HEK293 (cell line): ENCODE data around the gene DNAAF9.

Experiments used
- BCL11A ChIP-seq: fragments of 450-650 bp; formaldehyde crosslinking; IDR thresholded peaks from 2 replicates; pipeline ENCODE4 v1.5.1; 2016; ENCODE audit warnings: low read depth, missing biosample characterization, missing genetic modification characterization
- BCL11B ChIP-seq: fragments of 450-650 bp; formaldehyde crosslinking; IDR thresholded peaks from 2 replicates; pipeline ENCODE4 v1.5.1; 2016; ENCODE audit warnings: low read depth, missing biosample characterization, missing genetic modification characterization
- ELK4 ChIP-seq: IDR thresholded peaks from 2 replicates; pipeline ENCODE4 v1.6.1; 2011; ENCODE audit warnings: mild to moderate bottlenecking, low read depth, low read length, borderline replicate concordance
- HIC1 ChIP-seq: fragments of 450-650 bp; formaldehyde crosslinking; IDR thresholded peaks from 2 replicates; pipeline ENCODE4 v1.5.1; 2016; ENCODE audit warnings: missing biosample characterization, missing genetic modification characterization
- HOXC10 ChIP-seq: sonication (generic); formaldehyde crosslinking; IDR thresholded peaks from 2 replicates; pipeline ENCODE4 v1.8.1; 2023; ENCODE audit warnings: mild to moderate bottlenecking, missing genetic modification reagents
- IKZF3 ChIP-seq: fragments of 450-650 bp; IDR thresholded peaks from 2 replicates; pipeline ENCODE4 v1.5.0; 2018; ENCODE audit warnings: missing biosample characterization, mild to moderate bottlenecking, missing genetic modification characterization, moderate library complexity
- KLF9 ChIP-seq: fragments of 450-650 bp; formaldehyde crosslinking; IDR thresholded peaks from 2 replicates; pipeline ENCODE4 v1.5.1; 2016; ENCODE audit warnings: missing biosample characterization, missing genetic modification characterization, low read depth
- PRDM10 ChIP-seq: fragments of 450-650 bp; formaldehyde crosslinking; IDR thresholded peaks from 2 replicates; pipeline ENCODE4 v1.5.1; 2016; ENCODE audit warnings: missing biosample characterization, missing genetic modification characterization
- ZBTB26 ChIP-seq: fragments of 450-650 bp; formaldehyde crosslinking; optimal IDR thresholded peaks from 2 replicates; pipeline ENCODE3; 2016; ENCODE audit warnings: missing biosample characterization, mild to moderate bottlenecking, missing genetic modification characterization
- ZFP41 ChIP-seq: fragments of 450-650 bp; formaldehyde crosslinking; IDR thresholded peaks from 2 replicates; pipeline ENCODE4 v1.5.1; 2016; ENCODE audit warnings: missing biosample characterization, missing genetic modification characterization, borderline replicate concordance
- ZFP69B ChIP-seq: fragments of 450-650 bp; formaldehyde crosslinking; IDR thresholded peaks from 2 replicates; pipeline ENCODE4 v1.5.1; 2016; ENCODE audit warnings: missing biosample characterization, missing genetic modification characterization
- ZNF112 ChIP-seq: fragments of 450-650 bp; formaldehyde crosslinking; IDR thresholded peaks from 2 replicates; pipeline ENCODE4 v1.5.0; 2017; ENCODE audit warnings: missing biosample characterization, missing genetic modification characterization
- ZNF148 ChIP-seq: fragments of 450-650 bp; formaldehyde crosslinking; IDR thresholded peaks from 2 replicates; pipeline ENCODE4 v1.5.0; 2017; ENCODE audit warnings: missing biosample characterization, missing genetic modification characterization, borderline replicate concordance
- ZNF184 ChIP-seq: fragments of 450-650 bp; IDR thresholded peaks from 2 replicates; pipeline ENCODE4 v1.5.1; 2018; ENCODE audit warnings: missing biosample characterization, mild to moderate bottlenecking, missing genetic modification characterization
- ZNF202 ChIP-seq: fragments of 450-650 bp; formaldehyde crosslinking; IDR thresholded peaks from 2 replicates; pipeline ENCODE4 v1.5.1; 2016; ENCODE audit warnings: missing biosample characterization, missing genetic modification characterization, borderline replicate concordance
- ZNF266 ChIP-seq: fragments of 450-650 bp; formaldehyde crosslinking; IDR thresholded peaks from 2 replicates; pipeline ENCODE4 v1.5.1; 2016; ENCODE audit warnings: missing biosample characterization, missing genetic modification characterization, low read depth
- ZNF302 ChIP-seq: fragments of 450-650 bp; formaldehyde crosslinking; IDR thresholded peaks from 2 replicates; pipeline ENCODE4 v1.5.1; 2016; ENCODE audit warnings: missing biosample characterization, missing genetic modification characterization, low read depth
- ZNF416 ChIP-seq: fragments of 450-650 bp; formaldehyde crosslinking; IDR thresholded peaks from 2 replicates; pipeline ENCODE4 v1.5.1; 2016; ENCODE audit warnings: missing biosample characterization, missing genetic modification characterization
- ZNF510 ChIP-seq: fragments of 450-650 bp; formaldehyde crosslinking; IDR thresholded peaks from 2 replicates; pipeline ENCODE4 v1.5.1; 2018; ENCODE audit warnings: mild to moderate bottlenecking, missing genetic modification characterization, missing biosample characterization; ENCODE audit not compliant: insufficient replicate concordance
- ZNF560 ChIP-seq: fragments of 450-650 bp; formaldehyde crosslinking; IDR thresholded peaks from 2 replicates; pipeline ENCODE4 v1.5.1; 2017; ENCODE audit warnings: missing biosample characterization, missing genetic modification characterization, borderline replicate concordance
- ZNF561 ChIP-seq: fragments of 450-650 bp; IDR thresholded peaks from 2 replicates; pipeline ENCODE4 v1.5.1; 2018; ENCODE audit warnings: missing biosample characterization, missing genetic modification characterization, borderline replicate concordance
- ZNF658 ChIP-seq: fragments of 450-650 bp; formaldehyde crosslinking; IDR thresholded peaks from 2 replicates; pipeline ENCODE4; 2016; ENCODE audit warnings: missing biosample characterization, missing genetic modification characterization
- ZNF785 ChIP-seq: fragments of 450-650 bp; formaldehyde crosslinking; IDR thresholded peaks from 2 replicates; pipeline ENCODE4 v1.5.1; 2016; ENCODE audit warnings: missing biosample characterization, missing genetic modification characterization
- ZNF843 ChIP-seq: fragments of 450-650 bp; formaldehyde crosslinking; IDR thresholded peaks from 2 replicates; pipeline ENCODE4 v1.5.1; 2016; ENCODE audit warnings: missing biosample characterization, missing genetic modification characterization
- ZSCAN30 ChIP-seq: fragments of 450-650 bp; IDR thresholded peaks from 2 replicates; pipeline ENCODE4 v1.5.1; 2018; ENCODE audit warnings: missing biosample characterization, mild to moderate bottlenecking, missing genetic modification characterization, moderate library complexity
- ZSCAN5A ChIP-seq: fragments of 450-650 bp; formaldehyde crosslinking; IDR thresholded peaks from 2 replicates; pipeline ENCODE4 v1.5.1; 2016; ENCODE audit warnings: missing biosample characterization, missing genetic modification characterization

The DNAAF9 gene

GRCh38 chr20:3407040-3407770 is at the start of gene DNAAF9 (continued):
- TF ChIP-seq HIC1 (tag by site-specific recombination) (no peak), ZNF184 (tag by site-specific recombination) (no peak), KLF9 (tag by site-specific recombination) (no peak), HOXC10 (CRISPR knock-in tag) (no peak), ZNF510 (tag by site-specific recombination) (no peak), ZNF561 (tag by site-specific recombination) (no peak; the same call in 1 of the 2 replicates), ZFP41 (no peak), ZNF785 (tag by site-specific recombination) (no peak), ELK4 (no peak), IKZF3 (tag by site-specific recombination) (0 out of 2 replicates have a peak, but pooled peaks have one; percentile 42), ZNF843 (tag by site-specific recombination) (no peak), ZNF560 (tag by site-specific recombination) (no peak), ZNF416 (tag by site-specific recombination) (no peak), ZNF112 (tag by site-specific recombination) (no peak), BCL11A (tag by site-specific recombination) (no peak), ZSCAN5A (tag by site-specific recombination) (no peak), ZNF148 (tag by site-specific recombination) (no peak), ZNF658 (tag by site-specific recombination) (no peak), ZNF266 (tag by site-specific recombination) (no peak), BCL11B (tag by site-specific recombination) (no peak), ZNF202 (no peak), ZFP69B (no peak), PRDM10 (tag by site-specific recombination) (peak; percentile 8; the same call in 1 of the 2 replicates), ZNF302 (tag by site-specific recombination) (no peak), ZSCAN30 (tag by site-specific recombination) (0 out of 2 replicates have a peak, but pooled peaks have one; percentile 34), ZBTB26 (tag by site-specific recombination) (peak; percentile 16)
